ENCODE measurements around the gene POU2AF1.

POU2AF1 gene

DNA sequence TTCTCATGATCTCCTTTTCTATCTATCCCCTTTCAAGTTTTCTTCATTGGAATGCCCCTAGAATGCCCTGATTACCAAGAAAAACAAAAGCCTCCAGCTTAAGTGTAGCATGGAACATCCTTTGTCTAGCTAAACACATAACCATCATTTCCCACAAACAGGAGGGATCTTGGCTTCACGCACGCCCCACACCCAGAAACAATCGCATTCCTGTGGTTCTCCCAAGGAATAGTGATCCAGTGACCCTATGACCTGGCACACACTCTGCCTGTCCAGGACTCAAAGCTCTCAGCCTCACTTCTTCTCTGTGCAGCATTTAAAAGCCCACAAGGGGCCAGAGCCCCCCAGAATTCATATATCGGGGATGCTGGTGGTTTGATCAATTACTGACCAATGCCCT, 9.3 kb upstream of the POU2AF1 start:
- no peak for DNase-seq (ENCODE audit: low read depth in 2 of 3, low spot score in 2 of 3)

DNA sequence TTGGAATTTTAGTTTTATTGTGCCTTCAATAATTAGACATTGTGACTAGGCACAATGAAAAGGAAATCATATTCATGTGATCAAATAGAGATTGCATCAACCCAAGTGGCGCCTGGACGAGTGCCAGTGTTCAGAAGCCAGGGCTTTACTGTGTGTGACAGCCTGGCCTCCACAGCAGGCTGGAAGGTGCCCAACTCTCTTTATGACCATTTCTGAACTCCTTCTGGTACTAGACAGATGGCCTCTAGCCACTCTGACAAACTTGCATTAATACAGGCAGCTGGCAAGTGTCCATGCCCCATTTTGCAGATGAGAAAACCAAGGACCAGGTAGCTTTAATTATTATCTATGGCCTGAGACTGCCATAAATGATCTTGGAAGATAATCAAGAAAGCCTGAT, 8.3 kb upstream of the POU2AF1 start:
- DNase-seq (ENCODE audit: low read depth in 2 of 3, low spot score in 2 of 3), result no peak

DNA sequence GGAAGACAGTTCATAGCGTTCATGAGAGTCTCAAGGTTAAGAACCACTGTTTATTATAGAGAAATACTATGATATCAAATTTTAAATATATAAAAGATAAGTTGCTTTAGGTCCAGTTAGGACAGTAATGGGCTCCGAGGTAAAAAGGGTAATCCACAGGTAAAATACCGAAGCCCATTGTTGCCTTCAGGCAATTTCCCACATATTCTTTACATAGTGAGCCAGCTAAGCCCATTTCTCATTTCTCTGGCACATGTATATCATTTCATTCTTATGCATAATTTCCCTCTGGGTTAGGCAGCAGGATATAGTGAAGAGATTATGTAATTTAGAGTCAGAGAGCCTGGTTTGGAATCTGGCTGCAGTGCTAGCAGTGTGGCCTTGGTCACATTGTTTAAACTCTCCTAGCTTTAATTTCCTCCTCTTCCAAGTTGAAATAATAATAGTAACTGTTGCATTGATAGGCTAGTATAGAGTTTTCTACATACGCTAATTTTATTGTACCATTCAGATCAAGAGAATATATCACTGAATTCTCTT, 7.6 kb upstream of the POU2AF1 start:
- no peak for DNase-seq (ENCODE audit: low read depth in 2 of 3, low spot score in 2 of 3)

DNA sequence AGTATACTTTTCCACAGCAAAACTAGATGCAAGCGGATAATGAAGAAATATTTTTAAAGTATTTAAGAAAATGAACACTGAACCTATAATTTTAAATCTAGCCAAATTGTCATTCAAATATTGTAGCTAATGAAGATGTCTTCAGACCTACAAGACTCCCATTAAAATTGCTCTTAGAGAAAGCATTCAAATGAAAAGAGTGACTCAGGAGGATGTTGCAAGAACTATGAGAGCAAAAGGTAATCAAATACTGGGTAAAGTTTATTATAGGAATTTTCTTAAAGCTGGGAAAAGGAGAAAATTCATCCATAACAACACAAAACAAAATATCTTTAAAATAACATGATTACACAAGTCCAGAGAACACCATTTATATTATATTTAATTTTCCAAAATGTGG, 5.4 kb upstream of the POU2AF1 start:
- no peak for DNase-seq (ENCODE audit: low read depth in 2 of 3, low spot score in 2 of 3)

DNA sequence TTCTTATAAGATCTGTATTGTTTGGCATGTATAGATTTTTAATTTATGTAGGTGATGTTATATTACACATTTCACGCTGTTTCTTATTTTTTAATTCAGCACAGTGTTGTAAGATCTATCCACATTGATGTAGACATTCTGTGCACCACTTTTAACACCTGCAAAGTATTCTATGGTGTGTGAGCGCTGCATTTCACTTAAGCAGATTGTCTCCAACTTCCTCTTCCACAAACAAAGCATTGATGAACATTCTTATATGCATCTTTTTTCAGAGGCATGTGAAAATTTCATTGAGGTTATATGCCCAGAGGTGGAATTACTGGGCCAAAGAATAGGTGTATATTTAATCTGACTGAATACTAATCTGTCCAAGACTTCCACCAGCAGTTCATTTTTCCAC, 3.4 kb upstream of the POU2AF1 start:
- no peak for DNase-seq (ENCODE audit: low read depth in 2 of 3, low spot score in 2 of 3)

DNA sequence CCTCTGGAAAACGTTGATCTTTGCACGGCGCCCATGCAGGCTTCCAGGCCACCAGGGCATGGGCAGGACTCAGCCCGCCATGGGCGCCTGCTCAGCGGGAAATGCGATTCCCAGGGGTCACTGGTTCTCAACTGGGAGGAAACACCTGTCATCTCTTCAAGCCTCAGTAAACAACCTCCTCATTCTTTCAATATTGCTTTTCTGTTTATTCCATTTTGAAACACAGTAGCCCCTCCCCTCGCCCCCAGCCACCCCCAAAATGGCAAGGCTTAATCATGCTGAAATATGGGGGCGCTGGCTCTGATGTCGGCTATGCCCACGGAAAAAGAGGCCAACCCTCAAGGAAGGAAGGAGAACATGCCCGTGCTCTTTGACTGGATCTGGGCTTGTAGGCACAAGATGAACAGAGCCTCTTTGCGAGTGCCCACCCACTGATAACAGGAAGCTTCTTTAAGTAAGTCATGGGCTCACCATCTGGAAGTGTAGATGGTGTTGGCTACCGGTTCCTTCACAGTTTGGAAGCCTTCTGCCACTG, 594 bp upstream of the POU2AF1 start:
- no peak for DNase-seq (ENCODE audit: low read depth in 2 of 3, low spot score in 2 of 3)

DNA sequence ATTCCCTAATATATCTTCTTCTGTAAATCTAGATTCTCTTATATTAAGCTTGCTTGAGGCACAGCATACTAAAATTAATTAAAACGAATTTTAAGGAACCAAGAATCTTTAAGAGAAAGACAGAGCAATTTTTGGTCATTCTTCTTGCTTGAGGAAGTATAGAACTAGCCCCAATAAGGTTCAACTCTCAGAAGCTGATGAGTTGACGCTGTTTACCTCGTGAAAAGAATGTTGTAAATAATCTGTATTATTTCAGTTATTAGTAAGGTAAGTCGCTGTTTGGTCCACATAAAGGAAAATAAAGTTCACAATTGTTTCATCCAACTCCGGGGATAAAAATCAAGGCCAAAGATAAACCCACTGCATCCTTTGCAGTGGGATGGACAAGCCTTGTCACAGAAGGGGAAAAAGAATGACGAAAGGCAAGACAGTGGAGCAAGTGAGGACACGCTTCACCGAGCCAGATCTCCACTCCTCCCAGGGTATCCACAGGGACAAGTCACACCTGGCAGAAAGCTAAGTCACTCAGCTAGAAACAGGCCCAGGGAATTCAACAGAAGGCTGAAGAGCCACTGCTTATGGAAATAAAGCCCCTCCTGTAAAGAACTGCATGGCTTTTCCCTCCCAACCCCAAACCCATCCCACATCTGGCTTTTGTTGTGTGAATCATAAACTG, 752 bp downstream of the POU2AF1 start:
- DNase-seq (ENCODE audit: low read depth in 2 of 3, low spot score in 2 of 3), result no peak

DNA sequence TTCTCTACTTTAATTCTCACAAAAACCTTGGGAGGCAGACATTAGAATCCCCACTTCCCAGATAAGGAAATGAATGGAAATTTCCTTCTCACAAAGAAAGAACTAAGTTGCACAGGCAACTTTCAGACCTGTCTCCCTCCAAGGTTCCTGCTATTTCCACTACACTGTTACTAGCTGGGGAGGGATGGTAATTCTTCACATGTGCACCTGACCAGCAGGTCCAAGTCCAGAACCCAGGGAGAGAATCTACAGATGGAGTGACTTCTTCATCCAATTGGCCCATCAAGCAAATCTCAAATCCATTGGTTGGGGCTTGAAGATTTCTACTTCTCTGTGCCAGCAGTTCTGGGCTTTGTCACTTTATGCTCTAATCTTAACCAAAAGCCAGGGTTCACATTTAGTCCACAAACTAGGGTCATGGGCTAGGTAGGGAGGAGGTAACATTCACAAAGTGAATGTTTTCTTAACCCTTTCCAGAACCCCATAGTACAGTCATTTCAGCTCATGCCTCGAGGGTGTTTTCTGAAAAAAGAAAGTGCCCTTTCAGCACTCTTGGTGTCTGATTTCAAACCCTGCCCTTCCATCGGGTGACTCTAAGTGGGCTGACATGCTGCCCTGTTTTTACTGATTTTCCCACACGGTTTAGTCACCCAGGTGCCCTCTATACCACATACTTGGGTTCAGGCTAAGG, 2.7 kb downstream of the POU2AF1 start:
- no peak for DNase-seq (ENCODE audit: low read depth in 2 of 3, low spot score in 2 of 3)

DNA sequence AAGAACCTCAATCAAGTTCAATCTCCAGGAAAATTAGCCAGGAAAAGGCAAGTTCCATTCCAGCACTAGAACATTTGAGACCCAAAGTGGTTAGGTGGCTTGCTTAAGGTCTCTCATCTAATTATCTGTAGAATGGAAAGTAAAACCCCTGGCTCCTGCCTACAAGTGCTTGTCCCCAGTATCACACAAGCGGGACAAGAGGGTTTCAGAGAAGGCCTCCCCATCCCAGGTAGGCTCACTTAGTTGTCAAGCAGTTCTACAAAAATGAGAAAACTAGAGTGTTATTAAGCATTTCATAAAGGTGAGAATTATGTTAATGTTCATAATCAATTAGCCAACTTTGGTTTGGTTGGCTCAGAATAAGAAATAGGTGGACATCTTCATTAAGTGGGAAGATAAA, 5.5 kb downstream of the POU2AF1 start:
- no peak for DNase-seq (ENCODE audit: low read depth in 2 of 3, low spot score in 2 of 3)

DNA sequence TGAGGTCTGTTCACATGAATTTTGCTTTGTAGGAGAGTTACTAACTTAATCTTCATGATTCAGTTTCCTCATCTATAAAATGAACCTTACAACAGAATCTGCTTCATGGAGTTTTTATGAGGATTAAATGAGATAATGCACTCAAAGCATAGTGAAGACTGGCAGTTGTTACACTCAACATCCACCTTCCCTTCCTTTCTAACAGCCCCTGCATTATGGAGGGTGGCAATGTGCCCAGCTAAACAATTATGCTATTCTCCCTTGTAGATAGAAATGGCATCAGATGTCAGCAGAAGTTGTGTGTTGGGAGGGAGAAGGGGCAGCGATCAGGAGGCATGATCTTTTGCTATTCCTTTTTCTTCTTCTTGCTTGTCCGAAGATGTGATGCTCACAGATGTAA, 6.5 kb downstream of the POU2AF1 start:
- no peak for DNase-seq (ENCODE audit: low read depth in 2 of 3, low spot score in 2 of 3)

DNA sequence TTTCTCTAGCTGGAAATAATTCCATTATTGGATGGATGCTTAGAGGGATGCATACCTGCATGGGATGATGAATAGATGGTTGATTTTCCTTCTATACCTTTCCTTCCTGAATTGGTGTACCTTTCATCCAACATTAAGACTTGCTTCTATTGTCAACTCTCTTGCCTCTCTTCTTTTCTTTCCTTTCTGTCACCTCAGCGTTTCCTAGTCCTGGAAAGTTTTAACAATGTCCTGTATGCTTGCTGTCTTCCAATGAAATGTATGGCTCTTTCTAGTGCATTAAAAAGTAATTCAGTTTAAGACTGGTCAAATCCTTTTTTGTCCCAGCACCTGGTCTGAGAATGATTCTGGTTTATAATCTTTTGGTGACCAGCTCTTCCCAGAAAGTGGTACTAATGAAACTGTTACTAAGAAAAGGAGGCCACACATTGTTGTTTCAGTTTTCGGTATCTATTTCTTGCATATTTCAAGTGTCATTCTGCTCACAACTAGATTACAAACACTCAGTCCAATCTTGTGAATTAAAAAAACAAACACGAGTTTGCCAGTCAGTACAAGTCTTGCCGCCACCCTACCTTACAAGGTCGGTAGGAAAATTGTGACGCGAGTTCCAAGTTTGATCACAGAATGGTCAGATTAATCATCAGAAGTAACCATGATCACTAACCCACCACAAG, 8.0 kb downstream of the POU2AF1 start:
- DNase-seq (ENCODE audit: low read depth in 2 of 3, low spot score in 2 of 3), result no peak

DNA sequence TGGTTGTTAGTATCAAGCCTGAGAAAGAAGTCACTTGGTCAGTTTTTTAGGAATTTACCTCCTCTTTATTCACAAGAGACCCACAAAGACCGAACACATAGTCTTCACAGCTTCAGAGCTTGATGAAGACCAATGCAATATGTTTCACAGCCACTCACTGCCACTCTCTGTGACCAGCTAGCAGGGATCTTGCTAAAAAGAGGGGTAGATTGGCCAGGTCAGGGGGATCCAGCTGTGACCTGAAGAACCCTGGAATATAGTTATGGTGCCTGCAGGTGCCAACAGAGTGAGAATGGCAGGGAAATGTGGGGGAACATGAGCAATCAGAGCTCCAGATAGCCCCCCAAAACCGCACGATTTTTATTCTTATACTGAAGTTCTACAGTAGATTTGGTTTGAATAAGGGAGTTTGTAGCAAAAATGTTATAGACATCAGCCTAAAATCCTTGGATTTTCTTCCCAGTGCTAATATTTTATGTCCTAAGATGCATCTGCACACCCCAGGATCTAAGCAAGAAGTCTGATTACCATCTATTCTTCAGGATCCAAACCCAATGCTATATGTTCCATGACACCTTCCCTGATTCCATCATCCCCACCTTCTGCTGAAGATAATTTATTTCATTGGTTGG, 8.7 kb downstream of the POU2AF1 start:
- no peak for DNase-seq (ENCODE audit: low read depth in 2 of 3, low spot score in 2 of 3)

DNA sequence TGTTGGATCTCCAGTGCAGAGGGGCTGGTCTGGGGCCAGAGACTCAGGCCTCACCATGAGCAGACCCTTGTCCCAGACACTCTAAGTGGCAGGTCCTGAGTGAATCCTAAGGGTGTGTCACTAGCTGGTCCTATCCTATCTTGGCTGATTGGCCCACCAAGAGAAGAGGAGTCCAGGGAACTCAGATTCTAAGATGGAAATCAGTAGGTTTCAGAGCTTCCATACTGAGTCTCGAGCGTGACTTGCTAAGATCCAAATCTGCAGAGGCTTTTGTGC, 10.9 kb downstream of the POU2AF1 start:
- DNase-seq (ENCODE audit: low read depth in 2 of 3, low spot score in 2 of 3), result no peak

DNA sequence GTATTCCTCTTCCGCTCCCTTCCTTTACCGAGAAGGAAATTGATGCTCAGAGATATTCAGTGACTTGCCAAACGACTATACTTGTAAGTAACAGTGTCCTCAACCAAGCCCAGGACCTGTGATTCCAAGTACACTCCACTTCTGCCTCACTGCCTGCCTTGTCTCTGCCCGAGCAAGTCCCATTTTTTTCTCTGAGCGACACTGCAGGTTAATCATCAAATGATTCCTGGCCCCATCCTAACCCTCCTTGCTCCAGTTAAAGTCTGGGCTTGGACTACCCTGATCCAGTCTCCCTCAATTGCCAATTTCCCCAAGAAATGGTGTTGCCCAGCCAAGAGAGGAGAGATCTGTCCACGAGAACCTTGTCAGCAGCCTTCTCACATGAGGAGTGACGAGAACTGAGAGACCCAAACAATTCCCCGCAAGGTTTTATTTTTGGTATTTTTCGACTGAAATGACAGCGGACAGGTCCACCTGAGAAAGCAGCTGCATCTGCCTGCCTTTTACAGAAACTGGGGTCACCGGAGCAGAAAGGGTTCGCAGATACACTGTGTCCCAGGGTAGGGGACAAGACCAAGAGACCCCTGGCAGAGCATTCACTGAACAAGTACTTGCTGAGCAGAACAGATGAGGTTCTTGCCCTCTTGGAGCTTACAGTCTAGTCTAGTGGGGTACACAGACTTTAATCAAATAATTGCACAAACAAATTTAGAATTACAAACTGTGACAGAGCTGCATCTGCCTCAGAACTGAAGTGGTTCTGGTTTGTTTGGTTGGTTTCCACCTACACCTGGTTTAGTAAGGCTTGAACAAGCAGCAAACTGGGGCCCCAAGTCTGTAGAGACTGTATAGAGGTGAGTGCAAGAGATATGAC, 11.4 kb downstream of the POU2AF1 start:
- DNase-seq (ENCODE audit: low read depth in 2 of 3, low spot score in 2 of 3), result no peak

DNA sequence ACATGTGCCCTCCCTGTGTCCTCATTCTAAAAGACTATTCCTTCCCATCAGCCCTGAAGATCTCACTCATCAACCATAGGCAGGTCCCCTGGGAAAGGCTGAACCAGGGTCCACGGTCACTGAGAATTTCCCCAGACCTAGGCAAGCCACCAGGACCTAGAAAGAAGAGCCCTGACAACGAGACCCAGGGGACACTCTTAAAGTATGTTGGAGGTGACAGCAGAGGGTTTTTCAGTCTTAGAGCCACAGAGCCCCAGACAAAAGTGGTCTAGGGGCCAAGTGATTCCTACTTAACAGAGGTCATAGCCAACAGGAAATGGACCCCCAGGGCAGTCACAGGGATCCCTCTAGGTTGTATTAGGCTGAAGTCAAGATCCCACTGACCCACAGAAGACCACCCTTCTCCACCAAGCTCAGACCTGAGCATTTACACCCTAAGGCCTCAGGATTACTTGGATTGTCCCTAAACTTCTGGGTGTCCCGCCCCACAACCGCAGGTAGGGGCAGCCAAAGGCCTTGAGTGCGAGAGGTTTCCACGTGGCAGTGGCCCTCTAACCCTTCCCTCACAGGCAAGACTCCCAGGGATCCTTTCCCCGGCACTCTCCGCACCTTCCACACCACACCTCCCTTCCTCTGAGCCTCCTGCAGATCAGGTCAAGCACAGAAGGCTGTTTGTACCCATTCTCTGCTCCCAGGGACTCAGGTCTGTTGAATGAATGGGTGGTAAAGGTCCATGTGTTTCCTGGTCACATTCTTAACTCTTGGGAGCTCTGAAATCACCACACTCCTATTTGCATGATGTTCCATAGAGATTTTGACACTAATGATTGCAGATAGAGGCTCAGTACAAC, 12.3 kb downstream of the POU2AF1 start:
- no peak for DNase-seq (ENCODE audit: low read depth in 2 of 3, low spot score in 2 of 3)

DNA sequence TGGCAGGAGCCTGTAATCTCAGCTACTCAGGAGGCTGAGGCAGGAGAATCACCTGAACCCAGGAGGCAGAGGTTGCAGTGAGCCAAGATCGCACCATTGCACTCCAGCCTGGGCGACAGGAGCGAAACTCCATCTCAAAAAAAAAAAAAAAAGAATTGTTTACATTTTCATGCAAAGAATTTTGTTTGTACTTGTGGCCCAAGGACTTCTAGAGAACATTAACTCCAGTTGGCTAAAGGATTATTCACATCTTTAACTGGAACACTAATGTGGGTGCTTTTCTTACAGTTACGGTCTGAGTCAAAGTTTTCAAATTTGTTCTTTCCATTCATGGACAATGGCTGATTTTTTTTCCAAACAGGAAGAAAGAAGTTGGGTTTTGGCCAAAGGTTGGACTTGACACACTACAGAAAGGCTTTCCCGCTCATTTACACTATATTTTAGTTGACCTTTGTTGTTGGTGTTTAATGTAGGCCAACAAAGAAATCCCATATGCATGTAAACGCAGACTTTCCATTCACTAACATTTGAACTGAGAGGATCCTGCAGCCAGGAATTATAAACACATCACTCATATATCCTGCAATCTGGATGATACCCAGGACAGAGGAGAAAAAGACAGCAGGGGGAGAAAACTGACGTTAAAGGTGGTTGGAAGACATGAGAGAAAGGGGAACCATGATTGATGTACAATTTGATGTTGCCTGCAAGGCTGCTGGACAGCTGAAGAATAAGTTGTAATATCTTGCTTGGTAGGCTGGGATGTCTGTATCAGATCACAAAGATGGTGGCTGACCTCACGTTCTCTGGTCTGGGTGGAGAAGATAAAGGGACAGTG, 13.1 kb downstream of the POU2AF1 start:
- DNase-seq (ENCODE audit: low read depth in 2 of 3, low spot score in 2 of 3), result no peak

DNA sequence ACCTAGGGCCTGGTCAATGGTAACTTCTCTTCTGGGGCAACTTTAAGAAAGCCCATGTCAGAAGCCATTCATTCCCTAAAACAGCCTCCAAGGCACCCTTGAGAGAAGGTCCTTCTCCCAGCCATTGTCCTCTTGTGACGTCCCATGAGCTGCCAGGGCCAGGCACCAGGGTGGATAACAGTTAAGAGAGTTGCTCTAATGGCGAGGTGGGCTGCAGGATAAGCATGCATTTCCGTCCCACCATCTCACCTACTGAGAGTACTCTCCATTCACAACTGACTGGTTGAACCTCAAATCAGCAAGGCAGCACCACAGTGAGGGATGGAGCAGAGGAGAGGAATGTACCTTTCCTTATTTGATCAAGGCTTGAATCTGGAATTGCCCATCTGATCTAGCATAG, 14.6 kb downstream of the POU2AF1 start:
- no peak for DNase-seq (ENCODE audit: low read depth in 2 of 3, low spot score in 2 of 3)

DNA sequence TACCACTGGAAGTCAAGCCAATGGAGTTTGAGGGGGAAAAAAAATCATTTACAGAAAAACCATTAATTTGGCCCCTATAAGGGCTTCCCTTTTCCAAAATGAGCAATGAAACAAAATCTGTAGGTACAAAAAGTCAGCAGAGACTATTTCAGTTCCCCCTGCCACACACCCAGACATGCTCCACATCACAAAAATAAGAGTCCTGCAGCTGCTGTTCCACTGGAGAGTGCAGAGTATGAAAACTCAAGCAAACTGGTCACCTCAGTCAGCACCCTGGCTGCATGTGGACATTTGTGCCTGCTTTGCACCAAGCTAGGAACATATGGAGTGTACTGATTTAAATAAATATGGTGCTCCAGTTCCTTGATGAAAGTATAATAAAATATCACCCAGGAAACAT, 15.1 kb downstream of the POU2AF1 start:
- no peak for DNase-seq (ENCODE audit: low read depth in 2 of 3, low spot score in 2 of 3)

DNA sequence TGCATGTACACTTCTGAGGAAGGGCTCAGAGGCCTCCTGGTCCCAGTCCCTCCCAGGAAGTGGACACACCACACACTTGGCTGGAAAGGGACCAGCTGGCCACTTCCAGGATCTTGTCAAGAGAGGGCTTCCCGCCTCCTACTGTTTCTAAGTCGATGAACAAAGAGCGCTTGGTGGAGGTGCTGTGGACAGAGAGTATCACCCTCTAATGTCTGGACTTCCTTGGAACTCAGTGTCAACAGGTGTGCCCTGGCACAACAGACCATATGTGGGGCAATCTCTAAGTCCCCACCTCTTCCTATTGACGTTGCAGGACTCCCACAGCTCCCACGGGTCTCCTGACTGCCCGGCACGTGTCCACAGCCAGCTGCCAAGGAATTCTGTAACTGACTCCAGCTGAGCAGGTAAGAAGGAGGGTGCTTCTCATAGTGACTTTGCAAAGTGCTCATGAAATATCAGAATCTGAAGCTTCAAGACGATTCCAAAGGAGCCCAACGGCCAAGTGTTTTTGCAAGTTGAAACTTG, 16.1 kb downstream of the POU2AF1 start:
- DNase-seq (ENCODE audit: low read depth in 2 of 3, low spot score in 2 of 3), result no peak
